ENCODE results near the gene PMS2. TPM values are rescaled to one million over a fixed set of nuclear protein-coding genes. Genes with fewer than 3 reads are reported as not detected.
"Not testable (repeated sequence)": the region's sequence is repeated elsewhere in the genome, so short reads cannot be mapped to it uniquely, and the experiment has no call there.

The PMS2 gene
- total RNA-seq, 4 donors from 2014 or later: 9.1 to 11.0 (median 9.5) TPM

DNA sequence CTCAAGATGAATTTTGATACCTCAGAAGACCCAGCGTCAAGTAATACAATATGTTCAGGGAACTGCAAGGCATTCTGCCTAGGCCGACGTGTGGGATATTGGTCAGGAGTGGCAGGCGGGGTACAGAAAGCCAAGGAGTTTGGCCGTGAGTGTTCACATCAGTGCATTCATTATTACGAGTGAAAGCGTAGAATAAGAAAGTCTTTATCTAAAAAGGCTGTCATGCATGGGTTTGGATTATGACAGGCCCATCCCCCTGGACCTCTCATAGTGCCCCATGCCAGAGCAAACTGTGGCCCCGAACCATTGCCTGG, 7.8 kb upstream of the PMS2 start:
- Histone ChIP-seq H3K27ac (peak overlapping the region in 2 of 4 donors; percentile 60 to 61), H3K36me3 (peaks cover 0 to 72% of the 10 kb centered on the region in 2 donors)

DNA sequence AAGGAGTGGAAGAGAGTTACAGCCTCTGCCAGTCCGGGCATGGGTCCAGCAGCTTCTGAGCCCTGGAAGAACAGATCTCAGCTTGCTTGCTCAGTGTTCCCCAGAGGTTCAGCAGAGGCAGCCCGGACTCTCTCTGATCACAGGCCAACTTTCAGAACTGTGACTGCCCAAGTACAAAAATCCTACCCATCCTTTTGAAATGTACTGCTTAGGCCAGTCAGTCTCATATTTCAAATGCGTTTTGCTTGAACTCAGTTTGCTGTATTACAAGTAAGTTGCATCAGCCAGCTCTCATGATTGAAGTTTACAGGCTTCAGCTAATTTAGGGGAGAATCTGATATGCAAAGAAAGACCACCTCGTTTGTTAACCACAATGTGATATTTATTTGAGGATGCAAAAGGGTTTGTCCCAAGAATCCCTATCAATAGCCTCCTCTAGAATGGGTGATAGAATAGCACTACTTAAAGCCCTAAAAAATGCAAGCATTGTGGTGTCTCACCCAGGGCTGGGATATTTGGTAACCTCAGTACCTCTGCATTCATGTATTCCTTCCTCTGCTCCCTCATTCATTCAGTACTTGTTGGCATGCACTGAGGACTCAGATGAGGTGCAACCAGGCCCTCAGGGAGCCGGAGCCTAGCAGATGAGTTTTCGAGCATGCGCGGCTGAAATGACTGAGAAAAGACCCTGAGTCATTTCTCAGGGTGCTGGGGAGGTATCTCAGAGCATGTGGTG, 7.2 kb upstream of the PMS2 start:
- Histone ChIP-seq H3K4me1 (peaks cover 0 to 41% (median 0%) of the 10 kb centered on the region in 3 donors), H3K27ac (peak overlapping the region in 3 of 4 donors; percentile 25 to 61 (median 60)), H3K27me3 (no peaks in the 10 kb centered on the region), H3K4me3 (no peak overlapping the region), H3K36me3 (peaks cover 0 to 72% of the 10 kb centered on the region in 2 donors), H3K9me3 (no peaks in the 10 kb centered on the region)
- peak; percentile 60 for ATAC-seq
- TF ChIP-seq POLR2AphosphoS5 (IDR thresholded peaks at IDR 0.05) (peak; percentile 13), EP300 (IDR thresholded peaks at IDR 0.05) (no peak), POLR2A (IDR thresholded peaks at IDR 0.05) (no peak)
- TF ChIP-seq, protein P1, sequence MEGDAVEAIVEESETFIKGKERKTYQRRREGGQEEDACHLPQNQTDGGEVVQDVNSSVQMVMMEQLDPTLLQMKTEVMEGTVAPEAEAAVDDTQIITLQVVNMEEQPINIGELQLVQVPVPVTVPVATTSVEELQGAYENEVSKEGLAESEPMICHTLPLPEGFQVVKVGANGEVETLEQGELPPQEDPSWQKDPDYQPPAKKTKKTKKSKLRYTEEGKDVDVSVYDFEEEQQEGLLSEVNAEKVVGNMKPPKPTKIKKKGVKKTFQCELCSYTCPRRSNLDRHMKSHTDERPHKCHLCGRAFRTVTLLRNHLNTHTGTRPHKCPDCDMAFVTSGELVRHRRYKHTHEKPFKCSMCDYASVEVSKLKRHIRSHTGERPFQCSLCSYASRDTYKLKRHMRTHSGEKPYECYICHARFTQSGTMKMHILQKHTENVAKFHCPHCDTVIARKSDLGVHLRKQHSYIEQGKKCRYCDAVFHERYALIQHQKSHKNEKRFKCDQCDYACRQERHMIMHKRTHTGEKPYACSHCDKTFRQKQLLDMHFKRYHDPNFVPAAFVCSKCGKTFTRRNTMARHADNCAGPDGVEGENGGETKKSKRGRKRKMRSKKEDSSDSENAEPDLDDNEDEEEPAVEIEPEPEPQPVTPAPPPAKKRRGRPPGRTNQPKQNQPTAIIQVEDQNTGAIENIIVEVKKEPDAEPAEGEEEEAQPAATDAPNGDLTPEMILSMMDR (IDR thresholded peaks at IDR 0.05): no peak
- 23 to 69% methylated on average over 4 to 7 of the region's 8 CpGs for WGBS, 2 donors (ENCODE audit: low coverage in 1 of 2)

More for the DNA sequence above, 7.8 kb upstream of the PMS2 start:
- no peak overlapping the region for H3K4me3 ChIP-seq
- no peak for ATAC-seq
- H3K4me1 ChIP-seq: peaks cover 0 to 35% (median 0%) of the 10 kb centered on the region in 3 donors
- WGBS, 2 donors (ENCODE audit: low coverage in 1 of 2): 92 to 93% methylated on average over 5 to 7 of the region's 8 CpGs
- no peaks in the 10 kb centered on the region for H3K27me3 ChIP-seq
- H3K9me3 ChIP-seq: no peaks in the 10 kb centered on the region
- TF ChIP-seq POLR2A (IDR thresholded peaks at IDR 0.05) (no peak), POLR2AphosphoS5 (IDR thresholded peaks at IDR 0.05) (no peak), EP300 (IDR thresholded peaks at IDR 0.05) (no peak)
- TF ChIP-seq, protein P1 (IDR thresholded peaks at IDR 0.05): no peak

DNA sequence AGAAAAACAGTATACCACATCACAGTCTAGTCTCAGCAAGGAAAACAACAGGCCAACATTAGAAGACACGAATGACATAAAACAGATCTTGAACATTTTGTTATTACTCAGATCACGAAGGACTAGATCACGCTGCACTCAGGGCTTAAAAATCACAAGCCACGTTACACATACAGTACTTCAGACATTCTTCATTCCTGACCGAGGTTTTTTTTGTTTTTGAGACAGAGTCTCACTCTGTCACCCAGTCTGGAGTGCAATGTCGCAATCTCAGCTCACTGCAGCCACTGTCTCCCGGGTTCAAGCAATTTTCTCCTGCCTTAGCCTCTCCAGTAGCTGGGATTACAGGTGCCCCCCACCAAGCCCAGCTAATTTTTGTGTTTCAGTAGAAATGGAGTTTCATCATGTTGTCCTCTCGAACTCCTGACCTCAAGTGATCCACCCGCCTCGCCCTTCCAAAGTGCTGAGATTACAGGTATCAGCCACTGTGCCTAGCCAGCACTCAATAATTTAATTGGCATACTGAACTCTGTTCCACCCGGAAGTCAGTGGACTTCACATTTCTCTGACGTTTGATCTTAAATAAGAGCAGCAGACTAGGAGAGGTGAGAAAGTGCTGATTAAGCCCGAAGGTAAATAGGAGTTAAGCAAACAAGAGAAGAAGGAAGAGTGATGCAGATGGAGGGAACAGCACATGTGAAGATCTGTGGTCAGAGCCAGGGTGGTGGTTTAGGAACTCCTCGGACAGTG, 3.7 kb upstream of the PMS2 start:
- Histone ChIP-seq H3K9me3 (no peaks in the 10 kb centered on the region), H3K4me1 (peaks cover 0 to 65% (median 12%) of the 10 kb centered on the region in 3 donors), H3K4me3 (no peak overlapping the region), H3K27me3 (no peaks in the 10 kb centered on the region), H3K27ac (no peak overlapping the region), H3K36me3 (peaks cover 0 to 38% of the 10 kb centered on the region in 2 donors)
- no peak for TF ChIP-seq POLR2A (IDR thresholded peaks at IDR 0.05)
- whole genome bisulfite sequencing, 2 donors (ENCODE audit: low coverage in 1 of 2): 69 to 80% methylated on average over 6 to 12 of the region's 14 CpGs
- ATAC-seq: no peak

DNA sequence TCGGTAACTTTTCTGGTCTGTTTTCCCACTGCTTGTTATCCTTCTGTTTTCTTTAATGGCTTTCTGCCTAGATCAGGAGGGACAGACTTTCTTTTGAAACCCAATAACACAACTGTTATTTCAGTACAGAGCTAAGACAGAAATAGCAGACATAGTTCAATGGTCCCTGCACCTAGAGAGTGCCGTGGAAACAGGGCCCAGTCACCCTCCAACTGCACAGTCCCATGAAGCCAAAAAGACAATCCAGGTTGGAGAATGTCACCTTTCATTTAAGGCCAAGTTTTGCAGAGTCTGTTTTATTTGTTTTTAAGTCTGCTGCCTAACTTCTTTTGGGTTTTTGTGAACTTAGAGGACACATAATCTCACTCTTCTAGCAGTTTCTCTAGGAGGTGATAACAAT, 2.7 kb upstream of the PMS2 start:
- no peak overlapping the region for H3K4me3 ChIP-seq
- TF ChIP-seq POLR2A (IDR thresholded peaks at IDR 0.05): no peak
- no peak for TF ChIP-seq POLR2AphosphoS5 (IDR thresholded peaks at IDR 0.05)
- TF ChIP-seq, protein P1 (IDR thresholded peaks at IDR 0.05): no peak
- no peak for TF ChIP-seq EP300 (IDR thresholded peaks at IDR 0.05)
- ATAC-seq: no peak
- 71 to 83% methylated on average over 1 of the region's 2 CpGs for WGBS, 2 donors (ENCODE audit: low coverage in 1 of 2)
- H3K36me3 ChIP-seq: peaks cover 0 to 28% of the 10 kb centered on the region in 2 donors
- H3K27me3 ChIP-seq: no peaks in the 10 kb centered on the region
- peaks cover 0 to 63% (median 12%) of the 10 kb centered on the region in 3 donors for H3K4me1 ChIP-seq
- no peaks in the 10 kb centered on the region for H3K9me3 ChIP-seq
- no peak overlapping the region for H3K27ac ChIP-seq

DNA sequence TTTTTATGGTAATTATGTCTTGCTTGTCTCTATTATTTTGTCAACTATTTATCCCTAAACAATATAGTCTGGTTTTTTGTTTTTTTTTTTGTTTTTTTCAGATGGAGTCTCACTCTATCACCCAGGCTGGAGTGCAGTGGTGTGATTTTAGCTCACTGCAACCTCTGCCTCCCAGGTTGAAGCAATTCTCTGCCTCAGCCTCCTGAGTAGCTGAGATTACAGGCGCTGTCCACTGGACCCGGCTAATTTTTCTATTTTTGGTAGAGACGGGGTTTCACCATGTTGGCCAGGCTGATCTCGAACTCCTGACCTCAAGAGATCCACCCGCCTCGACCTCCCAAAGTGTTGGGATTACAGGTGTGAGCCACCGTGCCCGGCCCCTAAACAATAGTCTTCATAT, 1.5 kb upstream of the PMS2 start:
- H3K9me3 ChIP-seq, ATAC-seq, H3K27me3 ChIP-seq: not testable (repeated sequence)
- peaks cover 0 to 22% of the 10 kb centered on the region in 2 donors for H3K36me3 ChIP-seq
- H3K4me1 ChIP-seq: peaks cover 0 to 51% (median 12%) of the 10 kb centered on the region in 3 donors
- peak overlapping the region in 2 of 4 donors; percentile 88 to 96 for H3K27ac ChIP-seq
- H3K4me3 ChIP-seq: peak overlapping the region in 1 of 2 donors; percentile 78
- 87% methylated on average over 8 of the region's 8 CpGs; no CpG with 5 or more reads in 1 of the 2 donors for WGBS, 2 donors (ENCODE audit: low coverage in 1 of 2)

DNA sequence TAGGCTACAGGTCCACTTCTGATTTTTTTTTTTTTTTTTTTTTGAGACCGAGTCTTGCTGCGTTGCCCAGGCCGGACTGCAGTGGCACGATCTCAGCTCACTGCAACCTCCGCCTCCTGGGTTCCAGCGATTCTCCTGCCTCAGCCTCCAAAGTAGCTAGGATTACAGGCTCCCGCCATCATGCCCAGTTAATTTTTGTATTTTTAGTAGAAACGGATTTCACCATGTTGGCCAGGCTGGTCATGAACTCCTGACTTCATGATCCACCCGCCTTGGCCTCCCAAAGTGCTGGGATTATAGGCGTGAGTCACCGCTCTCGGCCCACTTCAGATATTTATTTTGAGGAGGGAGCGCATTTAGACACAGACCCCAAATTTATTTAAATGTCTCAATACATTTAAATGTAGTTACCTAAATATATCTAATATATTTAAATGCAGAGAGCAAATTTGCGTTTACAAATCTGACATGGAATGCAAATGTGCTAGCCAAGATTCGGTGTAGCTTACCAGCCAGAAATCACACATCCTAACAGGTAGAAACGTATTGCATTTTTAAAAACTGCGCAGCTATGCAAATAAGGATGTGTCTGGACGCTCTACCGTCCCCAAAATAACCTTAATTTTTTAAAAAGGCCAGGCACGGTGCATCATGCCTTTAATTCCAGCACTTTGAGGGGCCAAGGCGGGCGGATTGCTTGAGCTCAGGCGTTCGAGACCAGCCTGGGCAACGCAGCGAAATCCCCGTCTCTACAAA, 836 bp downstream of the PMS2 start:
- not testable (repeated sequence) for ATAC-seq, H3K9me3 ChIP-seq, H3K27me3 ChIP-seq
- WGBS, 2 donors (ENCODE audit: low coverage in 1 of 2): 34 to 40% methylated on average over 20 to 24 of the region's 27 CpGs
- peak overlapping the region; percentile 78 to 80 for H3K4me3 ChIP-seq
- H3K36me3 ChIP-seq: peaks cover 0 to 32% of the 10 kb centered on the region in 2 donors
- peaks cover 0 to 46% (median 12%) of the 10 kb centered on the region in 3 donors for H3K4me1 ChIP-seq
- H3K27ac ChIP-seq: peak overlapping the region in 2 of 4 donors; percentile 88 to 96

Data from gastroesophageal sphincter (tissue), 4 donors.